Measurements from ENCODE around the gene SLC5A2.

GRCh38 chr16:31529108-31529936, 46.4 kb downstream of the SLC5A2 start:
- TF ChIP-seq ZFP36 (IDR thresholded peaks at IDR 0.05; ENCODE audit: borderline replicate concordance, partially characterized antibody) (no peak), POLR2A (IDR thresholded peaks at IDR 0.05; ENCODE audit: low read length) (no peak), CTCF (IDR thresholded peaks at IDR 0.05) (no peak), EHMT2 (IDR thresholded peaks at IDR 0.05; ENCODE audit: low read depth) (no peak)
